ENCODE results near the gene RPAP2.
"Not testable (repeated sequence)": the region's sequence is repeated elsewhere in the genome, so short reads cannot be mapped to it uniquely, and the experiment has no call there.

The RPAP2 gene

GRCh38 chr1:92356956-92357355, 58.1 kb downstream of the RPAP2 start:
- Histone ChIP-seq H3K27ac (ENCODE audit: low read depth, low read length) (no peak overlapping the region), H3K36me3 (ENCODE audit: control insufficient read depth, insufficient read depth, low read length) (peaks cover 37% of the 10 kb centered on the region), H3K4me3 (ENCODE audit: low read depth, low read length) (no peak overlapping the region), H3K27me3 (ENCODE audit: control insufficient read depth, insufficient read depth, low read length) (no peaks in the 10 kb centered on the region), H3K4me1 (ENCODE audit: control insufficient read depth, insufficient read depth, low read length) (no peaks in the 10 kb centered on the region), H3K9me3 (ENCODE audit: control insufficient read depth, insufficient read depth, low read depth, low read length) (peaks cover 8% of the 10 kb centered on the region), H3K9ac (ENCODE audit: low read length) (no peak overlapping the region)

GRCh38 chr1:92359382-92359781, 60.5 kb downstream of the RPAP2 start:
- H3K36me3 ChIP-seq (ENCODE audit: control insufficient read depth, insufficient read depth, low read length) = peaks cover 22% of the 10 kb centered on the region
- H3K9ac ChIP-seq (ENCODE audit: low read length); H3K27ac ChIP-seq (ENCODE audit: low read depth, low read length); H3K27me3 ChIP-seq (ENCODE audit: control insufficient read depth, insufficient read depth, low read length); H3K4me1 ChIP-seq (ENCODE audit: control insufficient read depth, insufficient read depth, low read length); H3K4me3 ChIP-seq (ENCODE audit: low read depth, low read length); H3K9me3 ChIP-seq (ENCODE audit: control insufficient read depth, insufficient read depth, low read depth, low read length): not testable (repeated sequence)

GRCh38 chr1:92359986-92360385, 61.1 kb downstream of the RPAP2 start:
- Histone ChIP-seq H3K9ac (ENCODE audit: low read length) (no peak overlapping the region), H3K27ac (ENCODE audit: low read depth, low read length) (no peak overlapping the region), H3K9me3 (ENCODE audit: control insufficient read depth, insufficient read depth, low read depth, low read length) (no peaks in the 10 kb centered on the region), H3K27me3 (ENCODE audit: control insufficient read depth, insufficient read depth, low read length) (no peaks in the 10 kb centered on the region), H3K4me1 (ENCODE audit: control insufficient read depth, insufficient read depth, low read length) (no peaks in the 10 kb centered on the region), H3K4me3 (ENCODE audit: low read depth, low read length) (no peak overlapping the region), H3K36me3 (ENCODE audit: control insufficient read depth, insufficient read depth, low read length) (peaks cover 22% of the 10 kb centered on the region)

GRCh38 chr1:92362970-92363369, 64.1 kb downstream of the RPAP2 start:
- H3K4me1 ChIP-seq (ENCODE audit: control insufficient read depth, insufficient read depth, low read length) = no peaks in the 10 kb centered on the region
- no peak overlapping the region for H3K9ac ChIP-seq (ENCODE audit: low read length)
- no peaks in the 10 kb centered on the region for H3K9me3 ChIP-seq (ENCODE audit: control insufficient read depth, insufficient read depth, low read depth, low read length)
- H3K4me3 ChIP-seq (ENCODE audit: low read depth, low read length) = no peak overlapping the region
- H3K27ac ChIP-seq (ENCODE audit: low read depth, low read length) = no peak overlapping the region
- H3K27me3 ChIP-seq (ENCODE audit: control insufficient read depth, insufficient read depth, low read length) = no peaks in the 10 kb centered on the region
- H3K36me3 ChIP-seq (ENCODE audit: control insufficient read depth, insufficient read depth, low read length) = peaks cover 13% of the 10 kb centered on the region

GRCh38 chr1:92363401-92363800, 64.5 kb downstream of the RPAP2 start:
- Histone ChIP-seq H3K9me3 (ENCODE audit: control insufficient read depth, insufficient read depth, low read depth, low read length) (no peaks in the 10 kb centered on the region), H3K27ac (ENCODE audit: low read depth, low read length) (no peak overlapping the region), H3K4me3 (ENCODE audit: low read depth, low read length) (no peak overlapping the region), H3K27me3 (ENCODE audit: control insufficient read depth, insufficient read depth, low read length) (no peaks in the 10 kb centered on the region), H3K4me1 (ENCODE audit: control insufficient read depth, insufficient read depth, low read length) (no peaks in the 10 kb centered on the region), H3K36me3 (ENCODE audit: control insufficient read depth, insufficient read depth, low read length) (peaks cover 10% of the 10 kb centered on the region; the same call in 1 of the 2 replicates), H3K9ac (ENCODE audit: low read length) (no peak overlapping the region)

- H3K4me3 ChIP-seq (ENCODE audit: low read depth, low read length) = no peak overlapping the region
- peaks cover under 1% of the 10 kb centered on the region; the same call in 1 of the 2 replicates for H3K36me3 ChIP-seq (ENCODE audit: control insufficient read depth, insufficient read depth, low read length)
- no peaks in the 10 kb centered on the region for H3K9me3 ChIP-seq (ENCODE audit: control insufficient read depth, insufficient read depth, low read depth, low read length)
- H3K27me3 ChIP-seq (ENCODE audit: control insufficient read depth, insufficient read depth, low read length) = no peaks in the 10 kb centered on the region
- H3K9ac ChIP-seq (ENCODE audit: low read length) = no peak overlapping the region
- no peak overlapping the region for H3K27ac ChIP-seq (ENCODE audit: low read depth, low read length)
- H3K4me1 ChIP-seq (ENCODE audit: control insufficient read depth, insufficient read depth, low read length) = no peaks in the 10 kb centered on the region
Measured at GRCh38 chr1:92365378-92366039, 66.7 kb downstream of the RPAP2 start.

- no peaks in the 10 kb centered on the region for H3K36me3 ChIP-seq (ENCODE audit: control insufficient read depth, insufficient read depth, low read length)
- H3K4me1 ChIP-seq (ENCODE audit: control insufficient read depth, insufficient read depth, low read length) = no peaks in the 10 kb centered on the region
- H3K4me3 ChIP-seq (ENCODE audit: low read depth, low read length) = no peak overlapping the region
Measured at GRCh38 chr1:92366040-92366395, 67.2 kb downstream of the RPAP2 start.

GRCh38 chr1:92367496-92367895, 68.6 kb downstream of the RPAP2 start:
- no peak overlapping the region for H3K4me3 ChIP-seq (ENCODE audit: low read depth, low read length)
- H3K27ac ChIP-seq (ENCODE audit: low read depth, low read length) = no peak overlapping the region
- H3K4me1 ChIP-seq (ENCODE audit: control insufficient read depth, insufficient read depth, low read length) = no peaks in the 10 kb centered on the region
- no peaks in the 10 kb centered on the region for H3K27me3 ChIP-seq (ENCODE audit: control insufficient read depth, insufficient read depth, low read length)
- H3K36me3 ChIP-seq (ENCODE audit: control insufficient read depth, insufficient read depth, low read length) = no peaks in the 10 kb centered on the region
- no peak overlapping the region for H3K9ac ChIP-seq (ENCODE audit: low read length)
- no peaks in the 10 kb centered on the region for H3K9me3 ChIP-seq (ENCODE audit: control insufficient read depth, insufficient read depth, low read depth, low read length)

More at GRCh38 chr1:92366040-92366395, 67.2 kb downstream of the RPAP2 start:
- Histone ChIP-seq H3K27me3 (ENCODE audit: control insufficient read depth, insufficient read depth, low read length) (no peaks in the 10 kb centered on the region), H3K9me3 (ENCODE audit: control insufficient read depth, insufficient read depth, low read depth, low read length) (no peaks in the 10 kb centered on the region), H3K27ac (ENCODE audit: low read depth, low read length) (no peak overlapping the region), H3K9ac (ENCODE audit: low read length) (no peak overlapping the region)

- Histone ChIP-seq H3K4me1 (ENCODE audit: control insufficient read depth, insufficient read depth, low read length) (no peaks in the 10 kb centered on the region), H3K9me3 (ENCODE audit: control insufficient read depth, insufficient read depth, low read depth, low read length) (no peaks in the 10 kb centered on the region), H3K4me3 (ENCODE audit: low read depth, low read length) (no peak overlapping the region), H3K36me3 (ENCODE audit: control insufficient read depth, insufficient read depth, low read length) (no peaks in the 10 kb centered on the region), H3K27me3 (ENCODE audit: control insufficient read depth, insufficient read depth, low read length) (no peaks in the 10 kb centered on the region), H3K27ac (ENCODE audit: low read depth, low read length) (no peak overlapping the region), H3K9ac (ENCODE audit: low read length) (no peak overlapping the region)
Measured at GRCh38 chr1:92372164-92372563, 73.3 kb downstream of the RPAP2 start.

- Histone ChIP-seq H3K27ac (ENCODE audit: low read depth, low read length) (no peak overlapping the region), H3K36me3 (ENCODE audit: control insufficient read depth, insufficient read depth, low read length) (no peaks in the 10 kb centered on the region), H3K4me1 (ENCODE audit: control insufficient read depth, insufficient read depth, low read length) (no peaks in the 10 kb centered on the region), H3K4me3 (ENCODE audit: low read depth, low read length) (no peak overlapping the region), H3K27me3 (ENCODE audit: control insufficient read depth, insufficient read depth, low read length) (no peaks in the 10 kb centered on the region), H3K9me3 (ENCODE audit: control insufficient read depth, insufficient read depth, low read depth, low read length) (no peaks in the 10 kb centered on the region), H3K9ac (ENCODE audit: low read length) (no peak overlapping the region)
Measured at GRCh38 chr1:92374223-92374622, 75.4 kb downstream of the RPAP2 start.

- Histone ChIP-seq H3K4me3 (ENCODE audit: low read depth, low read length) (no peak overlapping the region), H3K36me3 (ENCODE audit: control insufficient read depth, insufficient read depth, low read length) (peaks cover 5% of the 10 kb centered on the region), H3K27ac (ENCODE audit: low read depth, low read length) (no peak overlapping the region), H3K27me3 (ENCODE audit: control insufficient read depth, insufficient read depth, low read length) (no peaks in the 10 kb centered on the region), H3K4me1 (ENCODE audit: control insufficient read depth, insufficient read depth, low read length) (no peaks in the 10 kb centered on the region), H3K9ac (ENCODE audit: low read length) (no peak overlapping the region), H3K9me3 (ENCODE audit: control insufficient read depth, insufficient read depth, low read depth, low read length) (no peaks in the 10 kb centered on the region; the same call in 1 of the 2 replicates)
Measured at GRCh38 chr1:92376345-92376744, 77.5 kb downstream of the RPAP2 start.

- not testable (repeated sequence) for H3K27me3 ChIP-seq (ENCODE audit: control insufficient read depth, insufficient read depth, low read length); H3K9ac ChIP-seq (ENCODE audit: low read length); H3K9me3 ChIP-seq (ENCODE audit: control insufficient read depth, insufficient read depth, low read depth, low read length); H3K4me3 ChIP-seq (ENCODE audit: low read depth, low read length); H3K4me1 ChIP-seq (ENCODE audit: control insufficient read depth, insufficient read depth, low read length); H3K27ac ChIP-seq (ENCODE audit: low read depth, low read length); H3K36me3 ChIP-seq (ENCODE audit: control insufficient read depth, insufficient read depth, low read length)
Measured at GRCh38 chr1:92377991-92378390, 79.1 kb downstream of the RPAP2 start.

All from HUES6 (cell line).